Stimulated activated naive CD8-positive, alpha-beta T cell treated with anti-CD3 and anti-CD28 coated beads, Interleukin-15, amount 100 ng/mL, for 72 hours (primary cell): ENCODE measurements around the gene GLP1R.

Experiments used
- ATAC-seq: fragments of 150-1000 bp; cut with Tn5 transposase; 2 replicates; pipeline ENCODE4 v1.10.0; 2021; ENCODE audit warnings: mild to moderate bottlenecking, moderate library complexity
- DNase-seq, 2 donors: peaks; one replicate each; pipeline ENCODE4 v3.0.0; 2021 to 2022
- H3K27ac Mint-ChIP-seq, 2 donors: one replicate each; pipeline ENCODE4 v1.8.0; 2022; ENCODE audit warnings: mild to moderate bottlenecking in 2 of 2, mixed read lengths in 2 of 2, moderate library complexity in 2 of 2
- H3K27me3 Mint-ChIP-seq: one replicate; pipeline ENCODE4 v1.8.0; 2022; ENCODE audit warnings: mixed read lengths
- H3K4me1 Mint-ChIP-seq: one replicate; pipeline ENCODE4 v1.8.0; 2022; ENCODE audit warnings: mild to moderate bottlenecking, mixed read lengths
- H3K4me3 Mint-ChIP-seq, 2 donors: one replicate each; pipeline ENCODE4 v1.8.0; 2022; ENCODE audit warnings: mild to moderate bottlenecking in 2 of 2, mixed read lengths in 2 of 2, moderate library complexity in 1 of 2
- H3K9me3 Mint-ChIP-seq, 2 donors: one replicate each; pipeline ENCODE4 v1.8.0; 2022; ENCODE audit warnings: mixed read lengths in 2 of 2

GLP1R gene

GRCh38 chr6:39048481-39049399 lies at the start of gene GLP1R:
TSS of gene GLP1R (plus strand) at chr6:39048781. CDS start at chr6:39048841, 60 bp downstream.
- Mint-ChIP-seq H3K4me1 (peaks cover 52% of the 10 kb centered on the region), H3K4me3 (peak within 1 kb of the TSS; percentile 86 to 88), H3K27ac (peak within 1 kb of the TSS; percentile 13 to 89), H3K9me3 (no peaks in the 10 kb centered on the region), H3K27me3 (peaks cover 81% of the 10 kb centered on the region)
- ATAC-seq (peak; percentile 48), DNase-seq (peak in 1 of 2 donors; percentile 22)

GRCh38 chr6:39003072-39003471 lies 45.5 kb upstream of the GLP1R start:
- H3K4me1 Mint-ChIP-seq, result no peaks in the 10 kb centered on the region
- DNase-seq (no peak), ATAC-seq (no peak)
- no peaks in the 10 kb centered on the region for H3K9me3 Mint-ChIP-seq
- peaks cover 52% of the 10 kb centered on the region for H3K27me3 Mint-ChIP-seq
- no peak overlapping the region for H3K4me3 Mint-ChIP-seq
- H3K27ac Mint-ChIP-seq, result no peak overlapping the region

- DNase-seq (no peak), ATAC-seq (no peak)
- Mint-ChIP-seq H3K27ac (no peak overlapping the region), H3K27me3 (peaks cover 56% of the 10 kb centered on the region), H3K9me3 (no peaks in the 10 kb centered on the region), H3K4me1 (no peaks in the 10 kb centered on the region), H3K4me3 (no peak overlapping the region)
Measured at GRCh38 chr6:39003492-39003891, 45.1 kb upstream of the GLP1R start.

- Mint-ChIP-seq H3K9me3 (no peaks in the 10 kb centered on the region), H3K27ac (no peak overlapping the region), H3K4me1 (no peaks in the 10 kb centered on the region), H3K27me3 (peaks cover 68% of the 10 kb centered on the region), H3K4me3 (no peak overlapping the region)
- no peak for DNase-seq
- ATAC-seq, result no peak
Measured at GRCh38 chr6:39004801-39005200, 43.8 kb upstream of the GLP1R start.

GRCh38 chr6:39005774-39006173 lies 42.8 kb upstream of the GLP1R start:
- no peaks in the 10 kb centered on the region for H3K9me3 Mint-ChIP-seq
- no peak for DNase-seq
- H3K4me1 Mint-ChIP-seq, result no peaks in the 10 kb centered on the region
- no peak overlapping the region for H3K4me3 Mint-ChIP-seq
- ATAC-seq, result no peak
- no peak overlapping the region for H3K27ac Mint-ChIP-seq
- peaks cover 60% of the 10 kb centered on the region for H3K27me3 Mint-ChIP-seq

- no peaks in the 10 kb centered on the region for H3K9me3 Mint-ChIP-seq
Measured at GRCh38 chr6:39007575-39007974, 41.0 kb upstream of the GLP1R start.

GRCh38 chr6:39008737-39009136 lies 39.8 kb upstream of the GLP1R start:
- no peak overlapping the region for H3K27ac Mint-ChIP-seq
- H3K9me3 Mint-ChIP-seq, result no peaks in the 10 kb centered on the region
- no peak for ATAC-seq
- no peak overlapping the region for H3K4me3 Mint-ChIP-seq
- H3K4me1 Mint-ChIP-seq, result no peaks in the 10 kb centered on the region
- peaks cover 65% of the 10 kb centered on the region for H3K27me3 Mint-ChIP-seq
- DNase-seq, result no peak

More at GRCh38 chr6:39007575-39007974, 41.0 kb upstream of the GLP1R start:
- ATAC-seq (no peak), DNase-seq (no peak)
- peaks cover 56% of the 10 kb centered on the region for H3K27me3 Mint-ChIP-seq
- H3K4me1 Mint-ChIP-seq, result no peaks in the 10 kb centered on the region
- no peak overlapping the region for H3K4me3 Mint-ChIP-seq
- no peak overlapping the region for H3K27ac Mint-ChIP-seq

- H3K9me3 Mint-ChIP-seq, result no peaks in the 10 kb centered on the region
- DNase-seq (no peak), ATAC-seq (no peak)
- H3K4me1 Mint-ChIP-seq, result no peaks in the 10 kb centered on the region
- H3K27me3 Mint-ChIP-seq, result peaks cover 70% of the 10 kb centered on the region
- no peak overlapping the region for H3K27ac Mint-ChIP-seq
- no peak overlapping the region for H3K4me3 Mint-ChIP-seq
Measured at GRCh38 chr6:39009476-39009875, 39.1 kb upstream of the GLP1R start.

GRCh38 chr6:39016839-39017546 lies 31.6 kb upstream of the GLP1R start:
- ATAC-seq (no peak), DNase-seq (no peak)
- Mint-ChIP-seq H3K4me3 (no peak overlapping the region), H3K9me3 (peaks cover 5 to 7% of the 10 kb centered on the region in 2 donors), H3K27me3 (peaks cover 30% of the 10 kb centered on the region), H3K27ac (no peak overlapping the region), H3K4me1 (no peaks in the 10 kb centered on the region)

GRCh38 chr6:39017547-39017880 lies 31.1 kb upstream of the GLP1R start:
- Mint-ChIP-seq H3K4me3 (no peak overlapping the region), H3K4me1 (no peaks in the 10 kb centered on the region), H3K9me3 (peaks cover 5 to 7% of the 10 kb centered on the region in 2 donors), H3K27ac (no peak overlapping the region), H3K27me3 (peaks cover 30% of the 10 kb centered on the region)
- ATAC-seq (no peak), DNase-seq (no peak)

GRCh38 chr6:39018103-39018502 lies 30.5 kb upstream of the GLP1R start:
- DNase-seq, result no peak
- Mint-ChIP-seq H3K27ac (no peak overlapping the region), H3K4me1 (no peaks in the 10 kb centered on the region), H3K27me3 (peaks cover 27% of the 10 kb centered on the region), H3K4me3 (no peak overlapping the region), H3K9me3 (peaks cover 5 to 7% of the 10 kb centered on the region in 2 donors)
- no peak for ATAC-seq

GRCh38 chr6:39020136-39020535 lies 28.4 kb upstream of the GLP1R start:
- peaks cover 13% of the 10 kb centered on the region for H3K27me3 Mint-ChIP-seq
- no peak overlapping the region for H3K27ac Mint-ChIP-seq
- DNase-seq, result no peak
- H3K9me3 Mint-ChIP-seq, result peaks cover 5 to 7% of the 10 kb centered on the region in 2 donors
- no peak overlapping the region for H3K4me3 Mint-ChIP-seq
- no peaks in the 10 kb centered on the region for H3K4me1 Mint-ChIP-seq
- ATAC-seq, result no peak

GRCh38 chr6:39021041-39021440 lies 27.5 kb upstream of the GLP1R start:
- H3K27ac Mint-ChIP-seq, result no peak overlapping the region
- DNase-seq, result no peak

GRCh38 chr6:39021779-39022178 lies 26.8 kb upstream of the GLP1R start:
- DNase-seq (no peak), ATAC-seq (no peak)
- no peak overlapping the region for H3K27ac Mint-ChIP-seq

More at GRCh38 chr6:39021041-39021440, 27.5 kb upstream of the GLP1R start:
- no peak for ATAC-seq
- Mint-ChIP-seq H3K4me1 (no peaks in the 10 kb centered on the region), H3K4me3 (no peak overlapping the region), H3K9me3 (no peaks in the 10 kb centered on the region), H3K27me3 (peaks cover 8% of the 10 kb centered on the region)

GRCh38 chr6:39026175-39026574 lies 22.4 kb upstream of the GLP1R start:
- no peak for DNase-seq
- Mint-ChIP-seq H3K4me1 (peaks cover 5% of the 10 kb centered on the region), H3K27ac (no peak overlapping the region), H3K9me3 (no peaks in the 10 kb centered on the region), H3K27me3 (peaks cover 39% of the 10 kb centered on the region), H3K4me3 (no peak overlapping the region)
- no peak for ATAC-seq

More at GRCh38 chr6:39021779-39022178, 26.8 kb upstream of the GLP1R start:
- Mint-ChIP-seq H3K4me1 (no peaks in the 10 kb centered on the region), H3K4me3 (no peak overlapping the region), H3K9me3 (no peaks in the 10 kb centered on the region), H3K27me3 (peaks cover 15% of the 10 kb centered on the region)
